Activated CD8-positive, alpha-beta memory T cell treated with anti-CD3 and anti-CD28 coated beads, Interleukin-2, amount 50 U/mL, for 1 hour (primary cell): ENCODE measurements around the gene JSRP1.
"Not testable (repeated sequence)": the region's sequence is repeated elsewhere in the genome, so short reads cannot be mapped to it uniquely, and the experiment has no call there.

ENCODE experiments used
- DNase-seq: peaks from one replicate; pipeline ENCODE4 v3.0.0-alpha.2; 2020; ENCODE audit errors: extremely low read depth

JSRP1 gene

DNA sequence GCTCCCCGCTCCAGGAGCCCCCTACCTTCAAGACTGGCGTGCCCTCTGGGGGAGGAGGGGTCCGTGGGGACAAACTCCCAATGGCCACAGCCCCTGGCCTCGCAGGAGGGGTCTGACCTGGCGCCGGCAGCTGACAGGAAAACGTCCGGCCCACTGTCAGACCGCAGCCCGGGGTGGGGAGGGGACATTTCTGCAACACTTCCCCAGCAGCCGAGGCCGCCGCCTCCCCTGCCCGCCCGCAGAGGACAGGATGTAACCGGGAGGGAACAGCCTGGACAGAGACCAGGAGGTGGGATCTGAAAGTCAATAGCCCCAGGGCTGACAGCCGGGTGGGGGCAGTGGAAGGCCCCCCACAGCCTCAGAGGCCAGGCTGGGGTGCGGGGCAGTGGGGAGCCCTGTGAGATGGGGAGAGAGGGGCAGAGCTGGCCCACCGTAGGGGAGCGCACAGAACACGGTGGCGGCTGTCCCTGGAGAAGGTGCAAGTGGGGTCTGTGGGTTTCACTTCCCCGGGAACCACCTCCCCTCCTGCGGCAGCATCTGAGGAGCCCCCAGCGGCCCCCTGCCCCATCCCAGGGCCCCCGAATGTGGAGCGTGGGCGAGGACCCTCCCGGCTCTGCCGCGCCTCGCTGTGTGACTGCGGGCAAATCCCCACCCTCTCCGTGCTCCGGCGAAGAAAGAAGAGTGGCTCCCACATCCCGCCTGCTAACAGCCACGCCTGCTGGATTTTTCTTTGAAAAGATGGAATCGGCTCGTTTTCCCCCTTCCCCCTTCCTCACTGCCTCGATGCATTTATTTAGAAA is 26.0 kb upstream of the JSRP1 start, which contains the start of gene PEAK3:
PEAK3 (minus strand) TSS at position 114 of the 800 bp plus-strand sequence. CDS start 1,244 bp downstream, outside the sequence.
- no peak for DNase-seq

DNA sequence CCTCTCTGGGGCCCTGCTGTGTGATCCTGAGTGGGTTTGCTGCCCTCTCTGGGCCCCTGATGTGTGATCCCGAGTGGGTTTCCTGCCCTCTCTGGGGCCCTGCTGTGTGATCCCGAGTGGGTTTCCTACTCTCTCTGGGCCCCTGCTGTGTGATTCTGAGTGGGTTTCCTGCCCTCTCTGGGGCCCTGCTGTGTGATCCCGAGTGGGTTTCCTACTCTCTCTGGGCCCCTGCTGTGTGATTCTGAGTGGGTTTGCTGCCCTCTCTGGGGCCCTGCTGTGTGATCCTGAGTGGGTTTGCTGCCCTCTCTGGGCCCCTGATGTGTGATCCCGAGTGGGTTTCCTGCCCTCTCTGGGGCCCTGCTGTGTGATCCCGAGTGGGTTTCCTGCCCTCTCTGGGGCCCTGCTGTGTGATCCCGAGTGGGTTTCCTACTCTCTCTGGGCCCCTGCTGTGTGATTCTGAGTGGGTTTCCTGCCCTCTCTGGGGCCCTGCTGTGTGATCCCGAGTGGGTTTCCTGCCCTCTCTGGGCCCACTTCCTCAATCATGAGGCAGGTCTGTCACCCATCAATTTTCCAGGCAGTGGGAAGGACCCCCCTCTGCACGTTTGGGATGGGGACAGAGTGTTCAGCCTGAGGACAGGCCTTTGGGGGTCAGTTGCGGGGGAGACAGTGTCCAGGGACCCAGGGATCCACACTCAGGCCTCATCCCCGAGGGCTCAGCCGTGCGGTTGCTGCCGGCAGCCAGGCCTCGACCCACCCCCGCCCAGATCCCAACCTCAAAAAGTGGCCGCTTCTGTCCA is 25.2 kb upstream of the JSRP1 start:
- DNase-seq = not testable (repeated sequence)

DNA sequence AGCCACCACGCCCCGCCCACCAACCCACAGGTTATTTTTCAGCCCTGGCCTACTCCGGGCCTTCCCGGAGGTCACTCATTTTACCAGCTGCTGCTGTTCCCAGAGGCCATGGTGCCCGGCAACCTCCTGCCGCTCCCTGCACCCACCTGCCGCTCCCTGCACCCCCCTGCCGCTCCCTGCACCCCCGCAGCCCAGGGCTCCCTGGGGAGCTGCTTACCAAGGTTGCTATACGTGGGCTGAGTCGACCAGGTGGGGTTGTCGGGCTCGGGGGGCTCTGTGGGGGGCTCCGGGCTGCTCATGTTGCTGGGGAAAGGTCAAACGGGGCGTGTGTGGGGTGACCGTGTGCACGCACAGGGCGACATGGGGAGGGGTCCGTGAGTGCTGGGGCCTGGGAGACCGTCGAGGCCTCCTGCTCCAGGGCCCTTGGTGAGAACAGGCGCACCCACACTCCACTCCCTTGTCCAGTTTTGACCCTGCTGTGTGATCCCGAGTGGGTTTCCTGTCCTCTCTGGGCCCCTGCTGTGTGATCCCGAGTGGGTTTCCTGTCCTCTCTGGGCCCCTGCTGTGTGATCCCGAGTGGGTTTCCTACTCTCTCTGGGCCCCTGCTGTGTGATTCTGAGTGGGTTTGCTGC is 24.5 kb upstream of the JSRP1 start:
- no peak for DNase-seq

DNA sequence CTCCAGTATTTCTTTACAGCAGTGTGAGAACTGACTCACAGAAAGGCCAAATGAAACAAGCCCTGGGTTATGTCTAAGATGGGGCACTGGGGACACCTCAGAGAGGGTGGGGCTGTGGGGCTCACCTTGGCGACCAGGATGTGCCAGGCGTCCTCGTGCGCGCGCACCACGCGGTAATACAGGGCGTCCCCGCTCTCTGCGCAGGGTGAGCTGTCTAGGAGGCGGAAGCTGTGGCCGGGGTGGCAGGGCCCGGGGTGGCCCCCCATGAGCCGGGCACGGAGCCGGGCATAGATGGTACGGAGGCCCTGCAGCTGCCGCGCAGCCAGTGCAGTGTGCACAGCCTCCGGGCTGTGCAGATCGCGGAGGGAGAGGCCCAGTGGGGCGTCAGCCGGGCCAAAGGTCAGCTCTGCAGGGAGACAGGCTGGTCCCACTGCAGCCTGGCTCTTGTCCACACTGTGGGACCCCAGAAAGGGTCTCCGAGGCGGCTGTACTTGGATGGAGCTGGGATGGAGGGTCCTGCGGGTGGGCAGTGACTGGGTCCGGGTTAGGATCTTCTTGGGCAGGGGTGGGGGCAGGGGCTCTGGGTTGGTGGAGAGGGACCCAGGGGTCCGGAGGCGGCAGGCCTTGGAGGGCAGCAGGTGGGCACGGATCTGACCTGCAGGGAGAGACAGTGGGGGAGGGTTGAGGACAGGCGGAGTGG is 22.4 kb upstream of the JSRP1 start:
- no peak for DNase-seq

DNA sequence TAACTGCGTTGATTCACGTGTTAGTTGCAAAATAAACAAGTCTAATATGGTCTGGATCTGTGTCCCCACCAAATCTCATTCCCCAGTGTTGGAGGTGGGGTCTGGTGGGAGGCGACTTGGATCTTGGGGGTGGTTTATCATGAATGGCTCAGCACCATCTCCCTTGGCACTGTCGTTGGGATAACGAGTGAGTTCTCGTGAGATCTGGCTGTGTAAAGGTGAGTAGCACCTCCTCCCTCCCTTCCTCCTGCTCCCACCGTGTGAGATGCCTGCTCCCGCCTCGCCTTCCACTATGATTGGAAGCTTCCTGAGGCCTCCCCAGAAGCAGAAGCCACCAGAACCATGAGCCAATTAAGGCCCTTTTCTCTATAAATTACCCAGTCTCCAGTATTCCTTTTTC is 20.9 kb upstream of the JSRP1 start:
- DNase-seq = no peak

DNA sequence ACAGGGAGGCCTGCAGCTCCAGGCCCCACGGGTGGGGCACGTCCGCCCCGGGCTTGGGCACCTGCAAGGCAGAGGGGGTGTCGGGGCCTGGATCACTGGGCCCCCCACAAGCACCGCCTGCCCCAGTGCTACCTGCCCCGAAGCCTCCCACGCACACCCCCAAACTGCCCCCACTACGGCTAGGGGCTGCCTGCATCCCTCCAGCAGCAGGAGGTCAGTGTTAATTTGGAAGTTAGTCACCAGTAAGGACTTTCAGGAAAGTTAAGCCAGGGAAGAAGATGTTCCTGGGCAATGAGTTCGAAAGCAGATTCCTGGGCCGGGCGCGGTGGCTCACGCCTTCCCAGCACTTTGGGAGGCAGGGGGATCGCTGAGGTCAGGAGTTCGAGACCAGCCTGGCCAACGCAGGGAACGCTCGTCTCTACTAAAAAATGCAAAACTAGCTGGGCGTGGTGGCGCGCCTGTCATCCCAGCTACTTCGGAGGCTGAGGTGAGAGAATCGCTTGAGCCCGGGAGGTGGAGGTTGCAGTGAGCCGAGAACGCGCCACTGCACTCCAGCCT is 20.3 kb upstream of the JSRP1 start:
- no peak for DNase-seq

DNA sequence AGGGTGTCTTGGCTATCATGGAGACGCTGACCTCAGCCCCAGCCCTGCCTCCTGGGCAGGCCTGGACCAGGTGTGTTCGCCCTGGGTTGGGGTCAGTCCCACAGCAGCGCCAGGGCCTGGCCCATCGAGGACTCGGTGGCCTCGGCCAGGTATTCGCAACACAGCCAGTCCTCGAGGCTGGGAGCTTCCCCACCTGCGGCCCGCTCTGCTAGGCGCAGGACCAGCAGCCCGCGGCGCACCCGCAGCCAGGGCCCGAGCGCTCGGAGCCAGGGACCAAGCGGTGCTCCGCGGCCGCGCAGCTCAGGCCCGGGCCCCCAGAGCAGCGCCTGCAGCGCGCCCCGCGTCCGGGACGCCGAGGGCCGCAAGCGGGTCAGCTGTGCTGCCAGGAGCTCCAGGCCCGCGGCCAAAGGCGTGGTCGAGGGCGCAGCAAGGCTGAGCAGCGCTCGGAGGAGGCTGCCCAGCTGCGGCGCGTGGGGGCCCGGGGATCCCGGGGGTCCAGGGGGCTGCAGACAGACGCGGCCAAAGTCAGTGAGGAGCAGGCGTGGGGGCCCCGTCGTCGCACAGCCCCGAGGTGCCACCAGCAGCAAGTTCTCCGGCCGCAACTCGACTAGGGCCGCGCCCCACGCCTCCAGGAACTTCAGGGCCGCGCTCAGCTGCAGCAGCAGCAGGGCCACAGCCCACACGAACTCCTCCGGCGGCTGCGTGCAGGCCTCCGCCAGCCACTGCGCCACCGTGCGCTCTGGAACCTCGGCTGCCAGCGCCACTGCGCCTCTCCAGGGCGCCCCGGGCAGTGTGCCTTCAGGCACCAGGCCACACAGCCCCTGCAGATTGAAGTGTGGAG is 19.6 kb upstream of the JSRP1 start:
- DNase-seq = no peak

DNA sequence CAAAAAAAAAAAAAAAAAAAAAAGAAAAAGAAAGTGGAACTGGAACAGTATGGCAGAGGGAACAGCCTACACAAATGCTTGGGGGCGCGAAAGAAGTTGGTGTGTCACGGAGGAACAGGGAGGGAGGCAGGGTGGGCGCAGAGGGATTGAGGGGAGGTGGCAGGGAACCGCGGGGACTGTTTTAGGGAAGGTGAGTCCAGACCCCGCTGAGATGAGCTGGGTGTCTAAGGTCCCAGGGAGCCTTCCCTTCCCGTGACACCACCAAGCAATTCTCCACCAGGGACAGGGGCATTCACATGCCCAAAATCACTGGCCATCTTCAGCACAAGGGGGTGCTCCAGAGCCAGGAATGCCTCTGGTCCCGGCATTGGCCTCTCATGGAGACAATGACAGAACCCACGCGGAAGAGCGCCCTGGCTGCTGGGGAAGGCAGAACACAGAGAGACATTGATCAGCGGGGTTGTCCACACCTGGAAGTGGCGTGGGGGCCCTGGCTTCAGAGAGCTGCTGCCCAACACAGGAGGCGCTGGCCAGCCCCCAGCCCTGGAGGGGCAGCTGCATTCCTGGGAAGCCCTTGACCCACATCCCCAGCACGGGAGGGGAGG is 18.8 kb upstream of the JSRP1 start:
- DNase-seq = no peak

DNA sequence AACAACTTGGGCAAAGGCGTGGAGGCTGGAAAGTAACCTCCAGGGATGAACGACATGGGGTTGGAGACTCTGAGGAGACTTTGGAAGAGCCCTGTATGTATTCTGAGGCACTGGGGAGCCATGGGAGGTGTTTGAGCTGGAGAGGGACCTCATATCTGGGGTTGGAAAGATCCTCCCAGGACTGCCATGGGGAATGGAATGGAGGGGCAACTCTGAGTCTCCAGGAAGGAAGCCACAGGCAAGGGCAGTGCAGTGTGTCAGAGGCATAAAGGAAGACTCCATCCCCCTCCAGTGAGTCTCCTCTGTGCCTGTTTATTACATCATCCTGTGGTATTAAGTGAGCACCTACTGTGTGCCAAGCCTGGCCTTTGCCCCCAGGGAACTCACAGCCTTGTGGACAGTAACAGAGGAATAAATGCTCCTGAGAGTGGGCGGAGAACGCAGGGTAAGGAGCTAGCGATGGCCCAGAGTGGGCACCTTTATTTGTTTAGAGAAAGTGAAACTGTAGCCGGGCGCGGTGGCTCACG is 18.0 kb upstream of the JSRP1 start:
- DNase-seq = no peak

DNA sequence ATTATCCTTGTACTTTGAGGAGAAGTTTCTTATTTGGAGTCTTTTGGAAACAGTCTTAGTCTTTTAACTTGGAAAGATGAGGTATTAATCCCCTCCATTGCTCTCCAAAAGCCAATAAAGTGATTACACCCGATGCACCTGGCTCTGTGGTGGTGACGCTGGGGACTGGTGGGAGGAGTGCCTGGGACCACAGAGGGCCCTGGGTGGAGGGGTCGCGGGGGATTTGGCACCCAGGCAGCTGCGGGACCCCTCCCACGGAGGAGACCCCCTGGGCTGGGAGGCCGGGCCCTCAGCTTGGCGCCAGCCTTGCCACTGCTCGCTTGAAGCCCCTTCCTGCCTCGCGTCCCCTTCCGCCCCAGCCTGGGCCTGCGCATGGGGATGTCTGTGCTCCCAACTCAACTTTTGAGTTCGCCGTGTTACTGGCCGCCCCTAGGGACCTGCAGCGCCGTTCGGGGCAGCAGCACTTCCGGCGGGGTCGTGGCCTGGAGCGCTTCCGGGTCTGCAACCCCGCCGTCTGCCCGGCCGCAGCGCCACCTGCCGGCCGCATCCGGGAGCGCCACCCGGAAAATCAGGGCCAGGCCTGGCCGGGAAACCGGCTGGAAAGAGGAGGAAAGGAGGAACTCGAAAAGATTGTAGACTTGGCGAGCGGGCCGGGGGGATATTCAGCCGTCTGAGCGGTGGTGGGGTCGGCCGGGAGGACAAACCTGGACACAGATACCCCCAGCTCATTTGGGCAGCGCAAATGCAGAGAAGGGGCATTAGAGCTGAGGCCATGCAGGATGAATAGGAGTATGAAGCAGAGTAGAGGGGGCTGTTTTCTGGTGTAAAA is 17.4 kb upstream of the JSRP1 start:
- DNase-seq = peak; percentile 46

DNA sequence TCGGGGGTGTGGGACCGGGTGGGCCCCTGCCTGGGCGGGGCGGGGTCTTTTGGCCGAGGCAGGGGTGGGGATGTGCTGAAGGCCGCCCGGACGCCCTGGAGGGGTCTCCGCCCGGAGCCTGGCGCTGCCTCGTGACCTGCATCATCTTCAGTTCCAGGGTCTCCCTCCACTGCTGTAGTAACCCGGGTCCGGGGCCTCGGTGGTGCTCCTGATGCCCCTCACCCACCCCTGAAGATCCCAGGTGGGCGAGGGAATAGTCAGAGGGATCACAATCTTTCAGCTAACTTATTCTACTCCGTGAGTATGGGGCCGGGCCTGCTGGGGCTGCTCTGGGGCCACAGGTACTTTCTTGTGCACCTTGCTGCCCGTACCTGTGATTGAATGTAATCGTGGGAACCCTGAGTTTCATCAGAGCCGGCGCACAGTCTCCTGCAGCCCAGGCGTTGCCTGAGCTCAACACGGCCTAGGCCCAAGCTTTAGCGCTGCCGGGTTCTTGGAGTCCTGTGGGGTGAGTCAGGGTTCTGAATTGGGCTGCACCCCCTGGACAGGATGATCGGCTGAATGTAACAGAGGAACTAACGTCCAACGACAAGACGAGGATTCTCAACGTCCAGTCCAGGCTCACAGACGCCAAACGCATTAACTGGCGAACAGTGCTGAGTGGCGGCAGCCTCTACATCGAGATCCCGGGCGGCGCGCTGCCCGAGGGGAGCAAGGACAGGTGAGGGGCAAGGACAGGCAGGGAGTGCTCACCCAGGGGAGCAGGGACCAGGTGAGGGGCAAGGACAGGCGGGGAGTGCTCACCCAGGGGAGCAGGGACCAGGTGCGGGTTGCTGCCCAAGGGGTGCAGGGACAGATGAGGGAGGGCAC is 15.3 kb upstream of the JSRP1 start:
- no peak for DNase-seq

DNA sequence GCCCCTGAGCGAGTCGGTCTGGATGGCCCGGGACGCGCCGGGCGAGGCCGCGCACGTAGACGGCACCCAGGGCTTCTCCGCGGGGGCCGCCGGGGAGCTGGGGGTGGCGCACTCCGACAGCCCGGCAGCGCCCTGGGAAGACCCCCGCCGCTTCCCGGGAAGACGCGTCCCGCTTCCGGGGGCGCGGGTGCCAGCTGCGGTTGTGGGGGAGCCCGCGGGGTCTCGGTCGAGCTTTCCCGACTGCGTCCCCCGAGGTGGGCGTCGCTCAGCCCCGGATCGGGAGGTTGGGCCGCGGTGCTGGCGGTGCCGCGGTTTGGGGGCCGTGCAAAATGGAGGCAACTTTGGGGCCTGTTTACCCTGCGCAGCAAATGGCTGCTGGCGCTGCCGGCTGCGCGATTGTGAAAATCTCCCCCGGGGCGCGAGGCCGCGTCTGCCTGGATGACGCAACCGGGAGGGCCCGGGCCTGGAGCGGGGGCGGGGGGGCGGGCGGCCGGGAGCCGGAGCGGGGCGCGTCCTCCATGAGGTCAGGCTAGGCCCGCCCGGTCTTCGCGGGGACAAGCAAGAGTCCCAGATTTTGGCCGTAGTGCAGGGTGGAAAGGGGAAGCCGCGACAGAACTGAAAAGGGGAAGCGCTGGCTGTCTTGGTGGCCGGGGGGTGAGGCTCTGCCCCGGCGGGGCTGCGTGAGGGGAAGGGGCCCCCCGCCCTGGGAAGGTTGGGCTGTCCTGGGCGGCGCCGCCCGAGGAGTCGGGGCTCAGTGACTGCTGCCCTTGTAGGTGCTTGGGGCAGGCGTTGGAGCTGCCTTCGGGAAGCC is 14.4 kb upstream of the JSRP1 start:
- peak; percentile 36 for DNase-seq

DNA sequence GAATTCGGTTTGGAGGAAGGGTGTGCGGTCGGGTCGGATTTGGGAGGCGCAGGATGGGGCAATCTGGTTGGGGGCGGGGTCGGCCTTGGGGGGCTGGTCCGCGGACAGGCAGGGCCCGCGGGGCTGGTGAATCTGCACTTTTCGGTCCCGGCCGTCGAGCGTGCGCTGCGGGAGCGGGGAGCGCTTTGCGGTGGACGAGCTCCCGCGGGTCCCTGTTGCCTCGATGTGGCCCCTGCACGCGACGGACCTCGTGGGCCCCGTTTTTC is 13.9 kb upstream of the JSRP1 start:
- no peak for DNase-seq

DNA sequence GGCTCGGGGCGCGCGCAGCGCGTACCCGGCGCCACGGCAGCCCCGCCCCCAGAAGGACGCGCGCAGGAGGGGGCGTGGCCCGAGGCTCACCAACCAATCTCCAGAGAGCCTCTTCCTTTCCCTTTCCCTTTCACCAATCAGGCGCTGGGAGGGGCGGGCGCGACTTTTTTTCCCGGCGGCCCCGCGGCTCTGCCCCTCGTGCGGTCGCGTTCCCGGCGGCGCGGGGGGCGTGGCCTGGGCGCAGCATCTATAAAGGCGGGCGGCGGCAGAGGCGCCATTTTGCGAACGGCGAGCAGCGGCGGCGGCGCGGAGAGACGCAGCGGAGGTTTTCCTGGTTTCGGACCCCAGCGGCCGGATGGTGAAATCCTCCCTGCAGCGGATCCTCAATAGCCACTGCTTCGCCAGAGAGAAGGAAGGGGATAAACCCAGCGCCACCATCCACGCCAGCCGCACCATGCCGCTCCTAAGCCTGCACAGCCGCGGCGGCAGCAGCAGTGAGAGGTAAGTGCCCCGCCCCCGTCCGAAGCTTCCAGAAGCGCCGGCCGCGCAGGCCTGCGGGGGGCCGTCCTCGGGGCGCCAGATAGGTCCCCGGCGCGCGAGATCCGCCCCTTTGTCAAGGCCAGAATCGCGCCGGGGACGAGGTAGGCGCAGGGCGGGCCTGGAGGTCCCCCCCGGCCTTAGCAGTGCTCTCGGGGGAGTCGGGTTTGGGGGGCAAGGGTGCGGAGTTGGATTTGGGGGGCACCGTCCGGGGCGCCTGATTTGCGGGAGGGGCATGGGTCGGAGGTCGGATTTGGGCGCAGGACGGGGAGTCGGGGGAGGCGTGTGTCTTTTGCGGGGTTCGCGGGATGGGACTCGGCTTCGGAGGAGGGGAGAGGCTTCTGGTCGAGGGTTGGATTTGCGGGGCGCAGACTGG is 13.3 kb upstream of the JSRP1 start:
- DNase-seq = peak; percentile 92

DNA sequence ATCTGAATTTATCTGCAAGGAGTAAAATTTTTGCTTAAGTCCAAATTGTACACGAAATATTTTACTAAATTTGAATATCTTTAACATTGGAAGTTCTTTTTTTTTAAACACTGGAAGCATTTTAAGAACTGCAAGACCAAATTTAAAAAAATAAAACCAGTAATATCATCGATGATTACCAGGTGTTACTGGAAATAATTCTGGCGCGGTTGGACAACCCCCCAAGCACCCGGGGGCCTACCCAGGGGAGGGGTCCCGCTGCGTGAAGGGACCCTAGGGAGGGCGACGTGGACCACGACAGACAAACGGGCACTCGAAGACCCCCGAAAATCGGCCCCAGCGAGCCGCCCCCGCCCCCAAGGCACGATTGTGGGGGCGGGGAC is 12.6 kb upstream of the JSRP1 start:
- no peak for DNase-seq

DNA sequence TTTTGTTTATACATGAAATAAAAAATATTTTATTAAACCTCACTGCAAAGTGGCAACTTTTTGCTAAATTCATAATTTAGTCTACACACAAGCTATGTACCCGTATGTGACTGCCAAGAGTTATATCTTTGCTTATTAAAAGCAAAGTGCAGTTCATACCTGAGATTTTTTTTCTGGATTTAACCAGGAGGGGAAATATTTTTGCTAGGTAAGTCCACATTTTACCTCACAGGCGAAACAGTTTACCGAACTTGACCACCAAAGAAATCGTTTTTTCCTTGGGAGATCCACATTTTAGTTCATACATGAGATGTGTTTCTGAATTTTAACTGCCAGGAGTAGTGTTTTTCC is 12.2 kb upstream of the JSRP1 start:
- DNase-seq = no peak
